Measurements from ENCODE around the gene ARMCX4.

GRCh38 chrX:101478366-101478765 lies 6.9 kb upstream of the ARMCX4 start:
- TF ChIP-seq CTCF (IDR thresholded peaks at IDR 0.05) (no peak), POLR2A (IDR thresholded peaks at IDR 0.05) (no peak), POLR2AphosphoS5 (IDR thresholded peaks at IDR 0.05; ENCODE audit: insufficient read depth in 1 of 2, low read depth in 1 of 2) (no peak)

All from vagina (tissue), 2 donors.